BLaER1 treated with 17β-estradiol and CSF1 and Interleukin-3, amounts not matched to agents 10 nM and 100 nM (cell line): ENCODE results near the gene CSPG4.
A peak's percentile ranks its signal among the peaks of the same experiment; 100 is the strongest.
"Not testable (repeated sequence)": the region's sequence is repeated elsewhere in the genome, so short reads cannot be mapped to it uniquely, and the experiment has no call there.

Source experiments
- H3K27ac ChIP-seq, 11 experiments: shearing (Covaris generic); formaldehyde crosslinking; 2 replicates each; pipeline ENCODE4 v1.8.1; 2022
- H3K27me3 ChIP-seq, 11 experiments: shearing (Covaris generic); formaldehyde crosslinking; 2 replicates each; pipeline ENCODE4 v1.8.1; 2022
- H3K36me3 ChIP-seq, 11 experiments: shearing (Covaris generic); formaldehyde crosslinking; 2 replicates each; pipeline ENCODE4 v1.8.1; 2022
- H3K4me1 ChIP-seq, 10 experiments: shearing (Covaris generic); formaldehyde crosslinking; 2 replicates each; pipeline ENCODE4 v1.8.1; 2022
- H3K4me2 ChIP-seq, 11 experiments: shearing (Covaris generic); formaldehyde crosslinking; 2 replicates each; pipeline ENCODE4 v1.8.1; 2022
- H3K4me3 ChIP-seq, 10 experiments: shearing (Covaris generic); formaldehyde crosslinking; 2 replicates each; pipeline ENCODE4 v1.8.1; 2022
- H3K9ac ChIP-seq, 11 experiments: shearing (Covaris generic); formaldehyde crosslinking; 2 replicates each; pipeline ENCODE4 v1.8.1; 2022
- H3K9me3 ChIP-seq, 11 experiments: shearing (Covaris generic); formaldehyde crosslinking; replicated peaks in 1 of 11; 2 replicates each; pipeline ENCODE4 v1.8.1; 2022
- H4K20me1 ChIP-seq, 11 experiments: shearing (Covaris generic); formaldehyde crosslinking; 2 replicates each; pipeline ENCODE4 v1.8.1; 2022
- Cebpa-rat ChIP-seq, 11 experiments: shearing (Covaris generic); IDR thresholded peaks; 2 replicates each; pipeline ENCODE4 v1.8.1; 2022

Gene CSPG4

GRCh38 chr15:75745305-75745704, 32.7 kb upstream of the CSPG4 start:
- Histone ChIP-seq H4K20me1 (no peaks in the 10 kb centered on the region), H3K4me2 (no peak overlapping the region), H3K4me1 (peaks cover 4 to 17% (median 12%) of the 10 kb centered on the region in 10 experiments; a peak in 17 of 20 replicates), H3K27ac (no peak overlapping the region), H3K36me3 (no peaks in the 10 kb centered on the region), H3K9me3 (peaks cover 0 to 18% (median 13%) of the 10 kb centered on the region in 11 experiments; a peak in 18 of 22 replicates), H3K4me3 (no peak overlapping the region), H3K9ac (no peak overlapping the region), H3K27me3 (no peaks in the 10 kb centered on the region)
- TF ChIP-seq Cebpa-rat (IDR thresholded peaks at IDR 0.05), result 0 out of 22 replicates have a peak, but pooled peaks of 1 of the 11 experiments have one; percentile 11

DNA sequence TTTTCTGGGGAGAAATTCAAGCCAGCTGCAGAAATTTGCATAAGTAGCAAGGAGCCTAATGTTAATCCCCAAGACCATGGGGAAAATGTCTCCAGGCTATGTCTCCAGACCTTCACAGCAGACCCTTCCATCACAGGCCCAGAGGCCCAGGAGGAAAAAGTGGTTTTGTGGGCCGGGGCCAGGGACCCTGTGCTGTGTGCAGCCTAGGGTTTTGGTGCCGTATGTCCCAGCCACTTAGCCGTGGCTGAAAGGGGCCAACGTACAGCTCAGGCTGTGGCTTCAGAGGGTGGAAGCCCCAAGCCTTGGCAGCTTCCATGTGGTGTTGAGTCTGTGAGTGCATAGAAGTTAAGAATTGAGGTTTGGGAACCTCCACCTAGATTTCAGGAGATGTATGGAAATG, 29.7 kb upstream of the CSPG4 start:
- Histone ChIP-seq H3K4me1 (peaks cover 0 to 15% (median 13%) of the 10 kb centered on the region in 10 experiments; a peak in 15 of 20 replicates), H3K9me3 (peaks cover 0 to 18% (median 13%) of the 10 kb centered on the region in 11 experiments; a peak in 18 of 22 replicates)
- not testable (repeated sequence) for H3K4me3 ChIP-seq, H3K4me2 ChIP-seq, H3K9ac ChIP-seq, H3K27me3 ChIP-seq, H3K27ac ChIP-seq, H3K36me3 ChIP-seq, H4K20me1 ChIP-seq

GRCh38 chr15:75739791-75740190, 27.1 kb upstream of the CSPG4 start:
- H3K9me3 ChIP-seq, result peaks cover 0 to 18% (median 13%) of the 10 kb centered on the region in 11 experiments; a peak in 18 of 22 replicates
- H3K27me3 ChIP-seq, result no peaks in the 10 kb centered on the region
- H3K4me1 ChIP-seq, result peaks cover 18 to 41% (median 38%) of the 10 kb centered on the region in 10 experiments
- peaks cover 0 to 12% (median 0%) of the 10 kb centered on the region in 11 experiments; a peak in 1 of 22 replicates for H4K20me1 ChIP-seq
- H3K9ac ChIP-seq, result no peak overlapping the region
- H3K4me2 ChIP-seq, result no peak overlapping the region
- H3K4me3 ChIP-seq, result no peak overlapping the region
- H3K36me3 ChIP-seq, result no peaks in the 10 kb centered on the region
- TF ChIP-seq Cebpa-rat (IDR thresholded peaks at IDR 0.05), result no peak
- H3K27ac ChIP-seq, result no peak overlapping the region

GRCh38 chr15:75738647-75739325, 26.1 kb upstream of the CSPG4 start:
- Histone ChIP-seq H4K20me1 (peaks cover 0 to 12% (median 0%) of the 10 kb centered on the region in 11 experiments; a peak in 2 of 22 replicates), H3K4me1 (peaks cover 28 to 51% (median 48%) of the 10 kb centered on the region in 10 experiments), H3K4me2 (peak overlapping the region; percentile 98 to 100 (median 99)), H3K27ac (peak overlapping the region in 5 of 11 experiments; percentile 9 to 75 (median 73); a peak in 6 of 22 replicates), H3K27me3 (no peaks in the 10 kb centered on the region), H3K9ac (peak overlapping the region; percentile 75 to 89 (median 83); a peak in 21 of 22 replicates), H3K36me3 (no peaks in the 10 kb centered on the region), H3K4me3 (peak overlapping the region; percentile 80 to 97 (median 88)), H3K9me3 (peaks cover 0 to 18% (median 13%) of the 10 kb centered on the region in 11 experiments; a peak in 18 of 22 replicates)
- no peak for TF ChIP-seq Cebpa-rat (IDR thresholded peaks at IDR 0.05)

DNA sequence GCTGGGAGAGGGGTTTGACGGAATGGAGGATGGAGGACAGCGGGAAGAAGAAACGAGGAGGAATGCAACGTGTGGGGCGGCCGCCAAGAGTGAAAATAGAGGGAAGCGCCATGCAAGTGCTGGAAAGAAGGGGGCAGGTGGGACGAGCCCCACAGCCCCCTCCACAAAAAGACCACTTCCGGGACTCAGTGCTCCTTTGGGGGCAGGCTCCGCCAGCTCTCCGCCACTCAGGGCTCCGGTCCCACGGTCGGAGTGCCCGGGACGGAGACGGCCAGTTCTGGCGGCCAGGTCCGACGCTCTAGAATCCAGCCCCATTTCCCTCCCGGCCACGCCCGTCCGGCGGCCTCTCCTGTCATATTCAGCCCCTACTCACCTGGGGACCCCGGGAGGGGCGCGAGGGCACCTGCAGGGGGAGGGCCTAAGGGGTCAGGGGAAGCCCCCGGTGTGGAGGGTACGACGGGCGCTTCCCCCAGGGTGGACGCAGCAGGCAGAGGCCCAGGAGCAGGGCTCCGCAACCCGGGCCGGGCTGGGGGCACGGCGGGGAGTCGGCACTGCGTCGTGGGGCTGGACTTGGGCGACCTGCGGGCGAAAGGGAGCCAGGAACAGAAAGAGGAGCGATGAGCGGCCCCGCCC, 25.5 kb upstream of the CSPG4 start:
- Histone ChIP-seq H4K20me1 (peaks cover 0 to 12% (median 0%) of the 10 kb centered on the region in 11 experiments; a peak in 2 of 22 replicates), H3K36me3 (no peaks in the 10 kb centered on the region), H3K9ac (peak overlapping the region; percentile 75 to 89 (median 83)), H3K27ac (peak overlapping the region; percentile 51 to 75 (median 73); a peak in 21 of 22 replicates), H3K9me3 (peaks cover 0 to 13% (median 11%) of the 10 kb centered on the region in 11 experiments; a peak in 18 of 22 replicates), H3K4me1 (peaks cover 34 to 57% (median 54%) of the 10 kb centered on the region in 10 experiments), H3K4me3 (peak overlapping the region; percentile 80 to 97 (median 88)), H3K4me2 (peak overlapping the region; percentile 98 to 100 (median 99)), H3K27me3 (no peaks in the 10 kb centered on the region)
- TF ChIP-seq Cebpa-rat (IDR thresholded peaks at IDR 0.05), result no peak

- H3K9me3 ChIP-seq, H3K27me3 ChIP-seq, H3K36me3 ChIP-seq: not testable (repeated sequence)
- peak overlapping the region; percentile 98 to 100 (median 99) for H3K4me2 ChIP-seq
- H3K4me3 ChIP-seq, result peak overlapping the region; percentile 80 to 97 (median 88)
- H3K9ac ChIP-seq, result peak overlapping the region; percentile 75 to 89 (median 83); a peak in 19 of 22 replicates
- peaks cover 41 to 65% (median 62%) of the 10 kb centered on the region in 10 experiments for H3K4me1 ChIP-seq
- H3K27ac ChIP-seq, result peak overlapping the region in 4 of 11 experiments; percentile 67 to 74 (median 72); a peak in 3 of 22 replicates
- peaks cover 0 to 12% (median 0%) of the 10 kb centered on the region in 11 experiments; a peak in 3 of 22 replicates for H4K20me1 ChIP-seq
These were observed 24.7 kb upstream of the CSPG4 start for GRCh38 chr15:75737116-75738013.

- no peak for TF ChIP-seq Cebpa-rat (IDR thresholded peaks at IDR 0.05)
These were observed 23.6 kb upstream of the CSPG4 start for GRCh38 chr15:75736256-75736655.

DNA sequence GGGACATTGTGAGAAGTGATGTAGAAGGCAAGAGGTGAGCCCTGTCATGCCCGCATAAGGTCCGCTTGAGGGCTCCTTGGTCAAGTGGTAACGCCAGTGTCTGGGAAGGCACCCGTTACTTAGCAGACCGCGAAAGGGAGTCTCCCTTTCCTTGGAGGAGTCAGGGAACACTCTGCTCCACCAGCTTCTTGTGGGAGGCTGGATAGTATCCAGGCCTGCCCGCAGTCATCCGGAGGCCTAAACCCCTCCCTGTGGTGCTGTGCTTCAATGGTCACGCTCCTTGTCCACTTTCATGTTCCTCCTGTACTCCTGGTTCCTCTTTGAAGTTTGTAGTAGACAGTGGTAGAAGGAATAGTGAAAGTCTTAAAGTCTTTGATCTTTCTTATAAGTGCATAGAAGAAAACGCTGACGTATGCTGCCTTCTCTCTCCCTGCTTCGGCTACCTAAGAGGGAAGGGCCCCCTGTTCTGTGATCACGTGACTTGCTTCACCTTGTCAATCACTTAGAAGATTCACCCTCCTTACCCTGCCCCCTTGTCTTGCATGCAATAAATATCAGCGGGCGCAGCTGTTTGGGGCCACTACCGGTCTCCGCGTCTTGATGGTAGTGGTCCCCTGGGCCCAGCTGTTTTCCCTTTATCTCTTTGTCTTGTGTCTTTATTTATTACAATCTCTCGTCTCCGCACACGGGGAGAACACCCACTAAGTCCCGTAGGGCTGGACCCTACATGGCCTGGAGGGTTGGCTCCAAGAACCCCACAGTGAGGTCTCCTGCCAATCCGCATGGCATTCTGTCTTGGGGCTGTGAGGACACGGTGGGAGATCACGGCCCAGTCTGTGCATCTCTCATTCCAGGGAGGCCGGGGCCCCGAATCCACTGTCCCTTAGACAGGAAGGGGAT, 22.5 kb upstream of the CSPG4 start:
- peaks cover 55 to 81% (median 78%) of the 10 kb centered on the region in 10 experiments for H3K4me1 ChIP-seq
- H3K9me3 ChIP-seq, H3K27me3 ChIP-seq, H3K36me3 ChIP-seq: not testable (repeated sequence)
- peak overlapping the region in 4 of 11 experiments; percentile 29 to 57 (median 41); a peak in 7 of 22 replicates for H3K27ac ChIP-seq
- peak overlapping the region in 1 of 10 experiments; percentile 10; a peak in 1 of 20 replicates for H3K4me3 ChIP-seq
- H3K4me2 ChIP-seq, result peak overlapping the region; percentile 80 to 94 (median 85)
- peaks cover 0 to 12% (median 0%) of the 10 kb centered on the region in 11 experiments; a peak in 3 of 22 replicates for H4K20me1 ChIP-seq
- peak overlapping the region in 5 of 11 experiments; percentile 15 to 62 (median 31); a peak in 4 of 22 replicates for H3K9ac ChIP-seq

More at GRCh38 chr15:75736256-75736655, 23.6 kb upstream of the CSPG4 start:
- Histone ChIP-seq H4K20me1 (peaks cover 0 to 12% (median 0%) of the 10 kb centered on the region in 11 experiments; a peak in 3 of 22 replicates), H3K4me2 (peak overlapping the region; percentile 39 to 94 (median 83); a peak in 21 of 22 replicates), H3K4me3 (no peak overlapping the region), H3K9me3 (no peaks in the 10 kb centered on the region), H3K27me3 (no peaks in the 10 kb centered on the region), H3K4me1 (peaks cover 52 to 76% (median 73%) of the 10 kb centered on the region in 10 experiments), H3K9ac (peak overlapping the region in 2 of 11 experiments; percentile 27 to 29; a peak in 2 of 22 replicates), H3K36me3 (no peaks in the 10 kb centered on the region), H3K27ac (no peak overlapping the region)
